ENCODE measurements around the gene NEU2.

Gene NEU2

GRCh38 chr2:233023761-233024410 is 8.6 kb upstream of the NEU2 start:
- Histone ChIP-seq H3K4ac (ENCODE audit: low read length) (no peak overlapping the region), H3K4me3 (ENCODE audit: low read length in 2 of 2) (no peak overlapping the region), H2BK5ac (ENCODE audit: low read length) (no peak overlapping the region), H3K27ac (replicated peaks; ENCODE audit: low read length) (no peak overlapping the region), H3K23ac (ENCODE audit: low read depth, low read length, poor library complexity) (no peak overlapping the region), H2BK15ac (ENCODE audit: low read length) (peak overlapping the region; percentile 27), H2BK120ac (ENCODE audit: low read depth, low read length) (no peak overlapping the region), H3K27me3 (ENCODE audit: control insufficient read depth in 3 of 3, insufficient read depth in 3 of 3, low read depth in 1 of 3, low read length in 3 of 3) (no peaks in the 10 kb centered on the region), H3K14ac (ENCODE audit: low read length) (no peak overlapping the region), H3K79me1 (ENCODE audit: low read depth, low read length) (no peaks in the 10 kb centered on the region), H3K4me1 (ENCODE audit: control insufficient read depth in 2 of 2, insufficient read depth in 1 of 2, low read depth in 1 of 2, low read length in 2 of 2) (no peaks in the 10 kb centered on the region), H3K9me3 (replicated peaks in 1 of 2; ENCODE audit: control insufficient read depth in 2 of 2, insufficient read depth in 1 of 2, low read depth in 1 of 2, low read length in 2 of 2) (no peaks in the 10 kb centered on the region), H3K4me2 (ENCODE audit: insufficient read depth, low read length, poor library complexity, severe bottlenecking) (no peak overlapping the region), H3K36me3 (replicated peaks in 1 of 2; ENCODE audit: control insufficient read depth in 2 of 2, insufficient read depth in 2 of 2, low read length in 2 of 2) (no peaks in the 10 kb centered on the region), H2AK5ac (ENCODE audit: low read depth, low read length) (peak overlapping the region; percentile 79), H3K9ac (ENCODE audit: low read depth, low read length, poor library complexity) (no peak overlapping the region), H2BK12ac (ENCODE audit: low read length) (no peak overlapping the region), H3K18ac (ENCODE audit: low read length) (no peak overlapping the region), H4K91ac (ENCODE audit: low read depth, low read length, poor library complexity) (no peak overlapping the region), H2AFZ (ENCODE audit: low read length) (no peak overlapping the region), H4K8ac (ENCODE audit: low read depth, low read length) (no peak overlapping the region)
- WGBS, 2 donors (ENCODE audit: extremely low coverage in 2 of 2, insufficient read length in 2 of 2, insufficient replicate concordance in 1 of 2) = no CpG with 5 or more reads among the region's 14 CpGs
- no peak for DNase-seq (ENCODE audit: low spot score)

DNA sequence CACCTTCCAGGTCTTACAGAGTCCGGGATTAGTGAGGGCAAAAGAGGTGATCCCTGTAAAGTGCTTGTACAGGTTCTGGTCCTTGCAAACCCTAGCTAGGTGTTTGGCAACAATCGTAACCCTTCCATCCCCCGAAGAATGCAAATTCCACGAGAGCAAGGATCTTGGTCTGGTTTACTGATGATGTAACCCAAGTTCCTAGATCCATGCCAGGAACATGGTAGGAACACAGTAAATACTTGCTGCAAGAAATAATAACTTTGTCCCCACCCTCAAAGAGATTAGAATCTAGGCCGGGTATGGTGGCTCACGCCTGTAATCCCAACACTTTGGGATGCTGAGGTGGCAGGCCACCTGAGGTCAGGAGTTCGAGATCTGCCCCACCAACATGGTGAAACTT is 6.8 kb upstream of the NEU2 start:
- H3K9me3 ChIP-seq (replicated peaks in 1 of 2; ENCODE audit: control insufficient read depth in 2 of 2, insufficient read depth in 1 of 2, low read depth in 1 of 2, low read length in 2 of 2) = no peaks in the 10 kb centered on the region
- no peak overlapping the region for H3K27ac ChIP-seq (replicated peaks; ENCODE audit: low read length)
- H4K8ac ChIP-seq (ENCODE audit: low read depth, low read length) = no peak overlapping the region
- H3K36me3 ChIP-seq (replicated peaks in 1 of 2; ENCODE audit: control insufficient read depth in 2 of 2, insufficient read depth in 2 of 2, low read length in 2 of 2) = no peaks in the 10 kb centered on the region
- no peak overlapping the region for H3K4me3 ChIP-seq (ENCODE audit: low read length in 2 of 2)
- H3K4ac ChIP-seq (ENCODE audit: low read length) = no peak overlapping the region
- H2AK5ac ChIP-seq (ENCODE audit: low read depth, low read length) = no peak overlapping the region
- no peak overlapping the region for H2BK15ac ChIP-seq (ENCODE audit: low read length)
- H2BK5ac ChIP-seq (ENCODE audit: low read length) = no peak overlapping the region
- no CpG with 5 or more reads among the region's 7 CpGs for WGBS, 2 donors (ENCODE audit: extremely low coverage in 2 of 2, insufficient read length in 2 of 2, insufficient replicate concordance in 1 of 2)
- H3K23ac ChIP-seq (ENCODE audit: low read depth, low read length, poor library complexity) = no peak overlapping the region
- H3K9ac ChIP-seq (ENCODE audit: low read depth, low read length, poor library complexity) = no peak overlapping the region
- H3K4me2 ChIP-seq (ENCODE audit: insufficient read depth, low read length, poor library complexity, severe bottlenecking) = no peak overlapping the region
- H4K91ac ChIP-seq (ENCODE audit: low read depth, low read length, poor library complexity) = no peak overlapping the region
- DNase-seq (ENCODE audit: low spot score) = no peak
- no peak overlapping the region for H3K14ac ChIP-seq (ENCODE audit: low read length)
- no peak overlapping the region for H2BK120ac ChIP-seq (ENCODE audit: low read depth, low read length)
- no peak overlapping the region for H2AFZ ChIP-seq (ENCODE audit: low read length)
- no peaks in the 10 kb centered on the region for H3K27me3 ChIP-seq (ENCODE audit: control insufficient read depth in 3 of 3, insufficient read depth in 3 of 3, low read depth in 1 of 3, low read length in 3 of 3)
- no peak overlapping the region for H3K18ac ChIP-seq (ENCODE audit: low read length)
- no peaks in the 10 kb centered on the region for H3K79me1 ChIP-seq (ENCODE audit: low read depth, low read length)
- no peaks in the 10 kb centered on the region for H3K4me1 ChIP-seq (ENCODE audit: control insufficient read depth in 2 of 2, insufficient read depth in 1 of 2, low read depth in 1 of 2, low read length in 2 of 2)
- H2BK12ac ChIP-seq (ENCODE audit: low read length) = no peak overlapping the region

GRCh38 chr2:233026198-233026813 is 6.2 kb upstream of the NEU2 start:
- no peak overlapping the region for H4K8ac ChIP-seq (ENCODE audit: low read depth, low read length)
- H3K79me1 ChIP-seq (ENCODE audit: low read depth, low read length) = no peaks in the 10 kb centered on the region
- H3K4me3 ChIP-seq (ENCODE audit: low read length in 2 of 2) = no peak overlapping the region
- no peak overlapping the region for H2BK5ac ChIP-seq (ENCODE audit: low read length)
- DNase-seq (ENCODE audit: low spot score) = no peak
- H4K91ac ChIP-seq (ENCODE audit: low read depth, low read length, poor library complexity) = no peak overlapping the region
- no peak overlapping the region for H3K14ac ChIP-seq (ENCODE audit: low read length)
- no peaks in the 10 kb centered on the region for H3K9me3 ChIP-seq (replicated peaks in 1 of 2; ENCODE audit: control insufficient read depth in 2 of 2, insufficient read depth in 1 of 2, low read depth in 1 of 2, low read length in 2 of 2)
- no peak overlapping the region for H3K4me2 ChIP-seq (ENCODE audit: insufficient read depth, low read length, poor library complexity, severe bottlenecking)
- WGBS, 2 donors (ENCODE audit: extremely low coverage in 2 of 2, insufficient read length in 2 of 2, insufficient replicate concordance in 1 of 2) = no CpG with 5 or more reads among the region's 4 CpGs
- no peak overlapping the region for H3K18ac ChIP-seq (ENCODE audit: low read length)
- H3K27ac ChIP-seq (replicated peaks; ENCODE audit: low read length) = no peak overlapping the region
- no peak overlapping the region for H2BK15ac ChIP-seq (ENCODE audit: low read length)
- H3K4me1 ChIP-seq (ENCODE audit: control insufficient read depth in 2 of 2, insufficient read depth in 1 of 2, low read depth in 1 of 2, low read length in 2 of 2) = peaks cover 0 to under 1% of the 10 kb centered on the region in 2 donors
- H2AFZ ChIP-seq (ENCODE audit: low read length) = no peak overlapping the region
- H3K4ac ChIP-seq (ENCODE audit: low read length) = no peak overlapping the region
- H3K9ac ChIP-seq (ENCODE audit: low read depth, low read length, poor library complexity) = no peak overlapping the region
- H3K27me3 ChIP-seq (ENCODE audit: control insufficient read depth in 3 of 3, insufficient read depth in 3 of 3, low read depth in 1 of 3, low read length in 3 of 3) = peaks cover 0 to 2% (median 0%) of the 10 kb centered on the region in 3 experiments
- H2BK120ac ChIP-seq (ENCODE audit: low read depth, low read length) = no peak overlapping the region
- H3K23ac ChIP-seq (ENCODE audit: low read depth, low read length, poor library complexity) = no peak overlapping the region
- H2AK5ac ChIP-seq (ENCODE audit: low read depth, low read length) = no peak overlapping the region
- H2BK12ac ChIP-seq (ENCODE audit: low read length) = no peak overlapping the region
- no peaks in the 10 kb centered on the region for H3K36me3 ChIP-seq (replicated peaks in 1 of 2; ENCODE audit: control insufficient read depth in 2 of 2, insufficient read depth in 2 of 2, low read length in 2 of 2)

GRCh38 chr2:233029321-233029720 is 3.2 kb upstream of the NEU2 start:
- Histone ChIP-seq H3K18ac (ENCODE audit: low read length) (no peak overlapping the region), H3K4me2 (ENCODE audit: insufficient read depth, low read length, poor library complexity, severe bottlenecking) (no peak overlapping the region), H3K27me3 (ENCODE audit: control insufficient read depth in 3 of 3, insufficient read depth in 3 of 3, low read depth in 1 of 3, low read length in 3 of 3) (peaks cover 0 to 8% (median 0%) of the 10 kb centered on the region in 3 experiments), H3K4ac (ENCODE audit: low read length) (no peak overlapping the region), H2BK120ac (ENCODE audit: low read depth, low read length) (no peak overlapping the region), H3K4me1 (ENCODE audit: control insufficient read depth in 2 of 2, insufficient read depth in 1 of 2, low read depth in 1 of 2, low read length in 2 of 2) (peaks cover 0 to 3% of the 10 kb centered on the region in 2 donors), H4K91ac (ENCODE audit: low read depth, low read length, poor library complexity) (no peak overlapping the region), H4K8ac (ENCODE audit: low read depth, low read length) (no peak overlapping the region), H2AK5ac (ENCODE audit: low read depth, low read length) (no peak overlapping the region), H3K9me3 (replicated peaks in 1 of 2; ENCODE audit: control insufficient read depth in 2 of 2, insufficient read depth in 1 of 2, low read depth in 1 of 2, low read length in 2 of 2) (no peaks in the 10 kb centered on the region), H3K36me3 (replicated peaks in 1 of 2; ENCODE audit: control insufficient read depth in 2 of 2, insufficient read depth in 2 of 2, low read length in 2 of 2) (no peaks in the 10 kb centered on the region), H2AFZ (ENCODE audit: low read length) (no peak overlapping the region), H3K9ac (ENCODE audit: low read depth, low read length, poor library complexity) (no peak overlapping the region), H3K27ac (replicated peaks; ENCODE audit: low read length) (no peak overlapping the region), H3K23ac (ENCODE audit: low read depth, low read length, poor library complexity) (no peak overlapping the region), H3K4me3 (ENCODE audit: low read length in 2 of 2) (no peak overlapping the region), H2BK15ac (ENCODE audit: low read length) (no peak overlapping the region), H2BK12ac (ENCODE audit: low read length) (no peak overlapping the region), H2BK5ac (ENCODE audit: low read length) (no peak overlapping the region), H3K14ac (ENCODE audit: low read length) (no peak overlapping the region), H3K79me1 (ENCODE audit: low read depth, low read length) (no peaks in the 10 kb centered on the region)
- no peak for DNase-seq (ENCODE audit: low spot score)
- WGBS, 2 donors (ENCODE audit: extremely low coverage in 2 of 2, insufficient read length in 2 of 2, insufficient replicate concordance in 1 of 2) = no CpG with 5 or more reads among the region's 9 CpGs

Measured in neuronal stem cell (in vitro differentiated cells).